Measurements from ENCODE around the gene SGIP1. TPM values are rescaled to one million over a fixed set of nuclear protein-coding genes. Genes with fewer than 3 reads are reported as not detected.

Gene SGIP1
- total and polyA plus RNA-seq, 2 of the 4 experiments (the other 2 are of a cell fraction) = 27.1 to 42.7 TPM

DNA sequence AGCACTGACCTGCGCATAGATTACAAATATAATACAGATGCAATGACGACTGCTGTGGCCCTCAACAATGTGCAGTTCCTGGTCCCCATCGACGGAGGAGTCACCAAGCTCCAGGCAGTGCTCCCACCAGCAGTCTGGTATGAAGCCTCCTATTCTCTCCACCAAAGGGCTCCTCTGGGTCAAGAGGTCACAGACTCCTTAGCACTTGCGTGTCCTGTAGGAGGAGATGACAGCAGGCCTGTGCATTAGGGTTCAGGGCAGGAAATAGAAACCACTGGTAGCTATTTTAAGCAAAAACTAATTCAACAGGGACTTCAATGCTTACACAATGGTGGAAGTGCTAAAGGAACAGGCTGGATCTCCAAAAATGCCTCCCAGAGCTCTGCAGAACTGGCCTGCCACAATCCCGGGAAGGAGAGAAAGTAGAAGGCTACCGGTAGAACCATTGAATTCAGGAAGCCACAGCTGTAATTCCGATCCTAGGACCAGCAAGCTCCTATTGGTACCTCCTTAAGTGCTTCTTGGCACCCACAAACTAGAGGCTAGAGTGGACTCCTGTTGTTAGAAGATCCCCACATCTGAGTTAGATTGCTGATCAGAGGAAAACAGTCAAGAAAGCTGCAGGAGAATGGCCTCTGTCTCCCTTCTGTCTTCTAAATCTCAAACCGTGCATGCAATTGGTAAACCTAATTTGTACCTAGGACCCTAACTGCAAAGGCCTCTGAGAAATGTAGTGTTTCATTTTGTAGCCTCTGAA lies 205.6 kb downstream of the SGIP1 start:
- no peak for ATAC-seq (ENCODE audit: low read depth)
- H2BK20ac ChIP-seq (ENCODE audit: low read depth, low read length) = no peak overlapping the region
- no peak overlapping the region; the same call in 1 of the 2 replicates for H2AK5ac ChIP-seq (ENCODE audit: low read depth, low read length)
- H3K4ac ChIP-seq (ENCODE audit: low read depth, low read length) = no peak overlapping the region
- H3K27me3 ChIP-seq (ENCODE audit: control insufficient read depth, insufficient read depth, low read length) = no peaks in the 10 kb centered on the region
- H4K5ac ChIP-seq (ENCODE audit: low read depth, low read length) = no peak overlapping the region
- no peak overlapping the region for H2BK5ac ChIP-seq (ENCODE audit: low read depth, low read length, poor library complexity, severe bottlenecking)
- no peak overlapping the region for H3K56ac ChIP-seq (ENCODE audit: extremely low read depth, insufficient read depth, low read length)
- dilution Hi-C loops (cut with HindIII; ENCODE audit: low sequenced_read_pairs, unreplicated experiment) (no loop called here), in situ Hi-C loops (cut with MboI; ENCODE audit: low sequenced_read_pairs) (loop anchor here (25.0 kb wide), 1 partner anchor 477 kb away; no protein-coding TSS in a partner anchor), intact Hi-C loops (cut with micrococcal nuclease) (no loop called here)
- no peak overlapping the region for H3K23ac ChIP-seq (ENCODE audit: low read depth, low read length)
- no peak overlapping the region for H2AK9ac ChIP-seq (replicated peaks; ENCODE audit: low read depth, low read length, poor library complexity)
- no peak overlapping the region for H3K18ac ChIP-seq (ENCODE audit: low read depth, low read length)
- 100% methylated on average over 1 of the region's 9 CpGs; no CpG with 5 or more reads in 1 of the 2 experiments for WGBS, 2 experiments (ENCODE audit: extremely low coverage in 2 of 2, insufficient read length in 1 of 2)
- H3K9me1 ChIP-seq (ENCODE audit: insufficient read depth, low read length) = 0 out of 2 replicates have a peak, but pooled peaks cover 5% of the 10 kb centered on the region
- H3K9ac ChIP-seq (ENCODE audit: low read depth, low read length) = no peak overlapping the region
- BruUV-seq (replicated peaks) = no TSS peak
- H3K14ac ChIP-seq (replicated peaks; ENCODE audit: low read depth, low read length) = no peak overlapping the region
- H3K4me1 ChIP-seq (ENCODE audit: control insufficient read depth, insufficient read depth, low read length) = no peaks in the 10 kb centered on the region
- H2BK120ac ChIP-seq (ENCODE audit: low read depth, low read length) = no peak overlapping the region
- H3K36me3 ChIP-seq (ENCODE audit: control insufficient read depth, insufficient read depth, low read length) = peaks cover 32% of the 10 kb centered on the region
- DNase-seq = no peak
- no peaks in the 10 kb centered on the region for H4K20me1 ChIP-seq (ENCODE audit: insufficient read depth, low read length)
- H3K79me1 ChIP-seq (ENCODE audit: low read depth in 1 of 2, low read length in 2 of 2) = peaks cover 0 to 4% of the 10 kb centered on the region in 2 experiments; a peak in 1 of 4 replicates
- ChIA-PET POLR2A (ENCODE audit: unreplicated experiment) (no interaction called here), CTCF (interaction anchor here (1.0 kb wide), 1 partner anchor 346 kb away, joined by 3 read pairs; no protein-coding TSS in a partner anchor)
- H3K4me2 ChIP-seq (ENCODE audit: low read depth, low read length) = no peak overlapping the region
- no peak overlapping the region for H3K27ac ChIP-seq (ENCODE audit: insufficient read depth, low read length)
- no peak overlapping the region for H2AFZ ChIP-seq (replicated peaks; ENCODE audit: low read length, poor library complexity)
- H3K4me3 ChIP-seq (ENCODE audit: insufficient read depth, low read depth, low read length) = no peak overlapping the region
- no peak overlapping the region for H2BK15ac ChIP-seq (ENCODE audit: low read depth, low read length)
- no peak overlapping the region for H4K91ac ChIP-seq (ENCODE audit: insufficient read depth, low read depth, low read length)
- no peaks in the 10 kb centered on the region for H3K9me3 ChIP-seq (ENCODE audit: control insufficient read depth, insufficient read depth, low read length)
- H4K8ac ChIP-seq (ENCODE audit: low read depth in 2 of 2, low read length in 2 of 2) = no peak overlapping the region
- no peak for TF ChIP-seq MXI1 (IDR thresholded peaks at IDR 0.05; ENCODE audit: borderline replicate concordance, low read depth, low read length)
- no peak for TF ChIP-seq CEBPB (IDR thresholded peaks at IDR 0.05; ENCODE audit: low read depth, low read length)
- TF ChIP-seq CHD1 (IDR thresholded peaks at IDR 0.05; ENCODE audit: low read depth, low read length) = no peak
- TF ChIP-seq RFX5 (IDR thresholded peaks at IDR 0.05; ENCODE audit: low read depth, low read length) = no peak
- no peak for TF ChIP-seq MAZ (IDR thresholded peaks at IDR 0.05; ENCODE audit: borderline replicate concordance, low read depth, low read length)
- TF ChIP-seq NFE2L2 (IDR thresholded peaks at IDR 0.05; ENCODE audit: low read depth, low read length) = no peak
- TF ChIP-seq RCOR1 (IDR thresholded peaks at IDR 0.05; ENCODE audit: insufficient replicate concordance, low read length) = no peak
- TF ChIP-seq, protein P1, sequence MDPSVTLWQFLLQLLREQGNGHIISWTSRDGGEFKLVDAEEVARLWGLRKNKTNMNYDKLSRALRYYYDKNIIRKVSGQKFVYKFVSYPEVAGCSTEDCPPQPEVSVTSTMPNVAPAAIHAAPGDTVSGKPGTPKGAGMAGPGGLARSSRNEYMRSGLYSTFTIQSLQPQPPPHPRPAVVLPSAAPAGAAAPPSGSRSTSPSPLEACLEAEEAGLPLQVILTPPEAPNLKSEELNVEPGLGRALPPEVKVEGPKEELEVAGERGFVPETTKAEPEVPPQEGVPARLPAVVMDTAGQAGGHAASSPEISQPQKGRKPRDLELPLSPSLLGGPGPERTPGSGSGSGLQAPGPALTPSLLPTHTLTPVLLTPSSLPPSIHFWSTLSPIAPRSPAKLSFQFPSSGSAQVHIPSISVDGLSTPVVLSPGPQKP (IDR thresholded peaks at IDR 0.05; ENCODE audit: borderline replicate concordance, low read depth, low read length) = no peak
- TF ChIP-seq, protein P2, sequence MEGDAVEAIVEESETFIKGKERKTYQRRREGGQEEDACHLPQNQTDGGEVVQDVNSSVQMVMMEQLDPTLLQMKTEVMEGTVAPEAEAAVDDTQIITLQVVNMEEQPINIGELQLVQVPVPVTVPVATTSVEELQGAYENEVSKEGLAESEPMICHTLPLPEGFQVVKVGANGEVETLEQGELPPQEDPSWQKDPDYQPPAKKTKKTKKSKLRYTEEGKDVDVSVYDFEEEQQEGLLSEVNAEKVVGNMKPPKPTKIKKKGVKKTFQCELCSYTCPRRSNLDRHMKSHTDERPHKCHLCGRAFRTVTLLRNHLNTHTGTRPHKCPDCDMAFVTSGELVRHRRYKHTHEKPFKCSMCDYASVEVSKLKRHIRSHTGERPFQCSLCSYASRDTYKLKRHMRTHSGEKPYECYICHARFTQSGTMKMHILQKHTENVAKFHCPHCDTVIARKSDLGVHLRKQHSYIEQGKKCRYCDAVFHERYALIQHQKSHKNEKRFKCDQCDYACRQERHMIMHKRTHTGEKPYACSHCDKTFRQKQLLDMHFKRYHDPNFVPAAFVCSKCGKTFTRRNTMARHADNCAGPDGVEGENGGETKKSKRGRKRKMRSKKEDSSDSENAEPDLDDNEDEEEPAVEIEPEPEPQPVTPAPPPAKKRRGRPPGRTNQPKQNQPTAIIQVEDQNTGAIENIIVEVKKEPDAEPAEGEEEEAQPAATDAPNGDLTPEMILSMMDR (conservative IDR thresholded peaks at IDR 0.05; ENCODE audit: low read depth, low read length) = no peak
- no peak for TF ChIP-seq BHLHE40 (IDR thresholded peaks at IDR 0.05; ENCODE audit: low read depth, low read length)
- TF ChIP-seq, protein P3, sequence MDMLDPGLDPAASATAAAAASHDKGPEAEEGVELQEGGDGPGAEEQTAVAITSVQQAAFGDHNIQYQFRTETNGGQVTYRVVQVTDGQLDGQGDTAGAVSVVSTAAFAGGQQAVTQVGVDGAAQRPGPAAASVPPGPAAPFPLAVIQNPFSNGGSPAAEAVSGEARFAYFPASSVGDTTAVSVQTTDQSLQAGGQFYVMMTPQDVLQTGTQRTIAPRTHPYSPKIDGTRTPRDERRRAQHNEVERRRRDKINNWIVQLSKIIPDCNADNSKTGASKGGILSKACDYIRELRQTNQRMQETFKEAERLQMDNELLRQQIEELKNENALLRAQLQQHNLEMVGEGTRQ (IDR thresholded peaks at IDR 0.05; ENCODE audit: low read depth, low read length) = no peak
- TF ChIP-seq FOS (IDR thresholded peaks at IDR 0.05; ENCODE audit: low read depth, low read length) = no peak
- no peak for TF ChIP-seq POLR2A (IDR thresholded peaks at IDR 0.05; ENCODE audit: low read depth, low read length)
- TF ChIP-seq RAD21 (IDR thresholded peaks at IDR 0.05; ENCODE audit: low read length) = no peak
- TF ChIP-seq SMC3 (IDR thresholded peaks at IDR 0.05; ENCODE audit: low read depth, low read length) = no peak

Measured in IMR-90 (cell line).